Measurements from ENCODE around the gene PRKN. TPM values are rescaled to one million over a fixed set of nuclear protein-coding genes. Genes with fewer than 3 reads are reported as not detected.

The PRKN gene
- total RNA-seq, 4 donors from 2014 or later = 6.3 to 11.9 (median 9.5) TPM

- no peak overlapping the region for H3K4me3 ChIP-seq (ENCODE audit: low read depth, poor library complexity, severe bottlenecking)
Observed at GRCh38 chr6:162675503-162675902, 52.1 kb downstream of the PRKN start.

GRCh38 chr6:162674452-162674851 is 53.1 kb downstream of the PRKN start:
- H3K4me3 ChIP-seq (ENCODE audit: low read depth, poor library complexity, severe bottlenecking) = no peak overlapping the region
- WGBS, 2 donors = 68 to 75% methylated on average over 3 of the region's 3 CpGs
- no peak for DNase-seq (ENCODE audit: low spot score in 2 of 2)
- TF ChIP-seq POLR2A (IDR thresholded peaks at IDR 0.05) (no peak), CTCF (IDR thresholded peaks at IDR 0.05) (no peak)
- intact Hi-C loops (cut with DNase I; ENCODE audit: low total_unique reads) = no loop called here

More at GRCh38 chr6:162675503-162675902, 52.1 kb downstream of the PRKN start:
- intact Hi-C loops (cut with DNase I; ENCODE audit: low total_unique reads) = no loop called here
- DNase-seq (ENCODE audit: low spot score in 2 of 2) = no peak
- TF ChIP-seq POLR2A (IDR thresholded peaks at IDR 0.05) (no peak), CTCF (IDR thresholded peaks at IDR 0.05) (no peak)

- H3K4me3 ChIP-seq (ENCODE audit: low read depth, poor library complexity, severe bottlenecking) = no peak overlapping the region
- DNase-seq (ENCODE audit: low spot score in 2 of 2) = no peak
- WGBS, 2 donors = 92 to 95% methylated on average over 4 of the region's 4 CpGs
- TF ChIP-seq CTCF (IDR thresholded peaks at IDR 0.05) (no peak), POLR2A (IDR thresholded peaks at IDR 0.05) (no peak)
- intact Hi-C loops (cut with DNase I; ENCODE audit: low total_unique reads) = no loop called here
Observed at GRCh38 chr6:162671580-162672165, 55.9 kb downstream of the PRKN start.

GRCh38 chr6:162670345-162670744 is 57.2 kb downstream of the PRKN start:
- no peak overlapping the region for H3K4me3 ChIP-seq (ENCODE audit: low read depth, poor library complexity, severe bottlenecking)
- no peak for TF ChIP-seq CTCF (IDR thresholded peaks at IDR 0.05)
- TF ChIP-seq POLR2A (IDR thresholded peaks at IDR 0.05) = no peak
- intact Hi-C loops (cut with DNase I; ENCODE audit: low total_unique reads) = no loop called here
- DNase-seq (ENCODE audit: low spot score in 2 of 2) = no peak
- WGBS, 2 donors = 92 to 100% methylated on average over 3 of the region's 3 CpGs

- no peak overlapping the region for H3K4me3 ChIP-seq (ENCODE audit: low read depth, poor library complexity, severe bottlenecking)
- no peak for DNase-seq (ENCODE audit: low spot score in 2 of 2)
- TF ChIP-seq POLR2A (IDR thresholded peaks at IDR 0.05) (no peak), CTCF (IDR thresholded peaks at IDR 0.05) (no peak)
- intact Hi-C loops (cut with DNase I; ENCODE audit: low total_unique reads) = no loop called here
- WGBS, 2 donors = 93 to 94% methylated on average over 2 of the region's 2 CpGs
Observed at GRCh38 chr6:162666246-162666645, 61.3 kb downstream of the PRKN start.

- DNase-seq (ENCODE audit: low spot score in 2 of 2) = no peak
- TF ChIP-seq CTCF (IDR thresholded peaks at IDR 0.05) (no peak), POLR2A (IDR thresholded peaks at IDR 0.05) (no peak)
- intact Hi-C loops (cut with DNase I; ENCODE audit: low total_unique reads) = no loop called here
- no peak overlapping the region for H3K4me3 ChIP-seq (ENCODE audit: low read depth, poor library complexity, severe bottlenecking)
- WGBS, 2 donors = 83 to 90% methylated on average over 2 of the region's 2 CpGs
Observed at GRCh38 chr6:162653808-162654207, 73.8 kb downstream of the PRKN start.
